Dermis microvascular lymphatic vessel endothelial cell (primary cell): Measurements from ENCODE around the gene TNIK. TPM values are rescaled to one million over a fixed set of nuclear protein-coding genes. Genes with fewer than 3 reads are reported as not detected.
A peak's percentile ranks its signal among the peaks of the same experiment; 100 is the strongest.

Source experiments
- DNase-seq, 2 donors: peaks; one replicate each; pipeline versions ENCODE4 v3.0.0 to v3.0.0-alpha.2; 2010; ENCODE audit warnings: low read depth in 2 of 2
- total RNA-seq: library from RNA; depleted of rRNA; stranded (reverse); fragments of >200 nt; gene quantifications from 2 replicates; pipeline ENCODE4 v1.2.1, GENCODE V29; 2014

Gene TNIK
- total RNA-seq, 1 donor from 2014 or later, result 18.9 TPM

DNA sequence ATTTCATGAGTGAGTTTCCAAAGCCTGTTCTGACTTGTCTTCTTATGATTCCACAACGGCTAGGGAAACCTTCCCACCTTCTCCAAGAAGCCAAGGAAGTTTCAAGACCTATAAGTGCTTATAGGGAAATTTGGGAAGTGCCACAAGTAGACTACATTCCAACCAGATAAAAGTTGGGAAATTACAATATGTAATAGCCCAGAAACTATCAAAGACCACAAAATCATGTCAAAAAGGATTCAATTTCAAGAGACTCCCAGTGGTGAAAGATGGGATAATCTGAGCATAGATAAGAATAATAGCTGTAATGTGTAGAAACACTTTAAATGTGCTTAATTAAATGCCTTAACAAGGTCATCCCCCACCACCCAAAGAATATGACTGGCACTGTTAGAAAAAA is 264.5 kb downstream of the TNIK start:
- no peak for DNase-seq

DNA sequence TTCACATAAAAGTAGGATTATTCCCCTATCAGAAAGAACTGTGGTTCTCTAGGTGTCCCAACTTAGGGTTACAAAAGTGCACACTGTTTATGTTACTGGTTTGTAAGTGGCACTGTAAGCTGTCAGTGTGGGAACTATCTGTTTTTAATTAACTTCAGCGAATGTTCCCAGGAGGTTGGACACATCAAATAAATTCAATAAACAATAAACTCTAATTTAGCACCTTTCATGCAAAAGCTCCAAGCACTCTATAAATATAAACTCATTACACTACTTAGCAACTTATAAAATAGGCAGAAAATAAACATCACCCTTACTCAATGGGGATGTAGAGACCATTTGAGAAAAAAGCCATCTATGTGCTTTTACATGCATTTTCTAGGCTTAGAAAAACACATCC is 265.2 kb downstream of the TNIK start:
- no peak for DNase-seq

DNA sequence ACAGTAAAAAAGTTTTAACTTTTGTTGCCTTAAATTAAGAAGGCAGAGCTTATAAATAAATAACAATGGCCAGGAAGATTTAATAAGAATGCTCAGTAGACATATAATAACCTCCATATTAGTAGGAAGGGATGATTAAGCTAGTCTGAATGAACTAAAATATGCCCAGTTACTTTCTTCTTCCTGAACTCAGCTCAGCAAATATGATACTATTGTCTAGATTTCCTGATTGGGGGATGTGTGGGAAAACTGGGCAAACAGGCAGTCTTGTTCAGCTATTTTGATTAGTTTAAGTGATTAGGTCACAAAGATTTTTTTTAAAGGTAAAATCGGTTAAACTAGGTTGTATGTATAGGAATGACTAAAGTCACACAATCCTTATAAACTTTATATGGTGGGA is 266.5 kb downstream of the TNIK start:
- peak; percentile 76 to 95 for DNase-seq

DNA sequence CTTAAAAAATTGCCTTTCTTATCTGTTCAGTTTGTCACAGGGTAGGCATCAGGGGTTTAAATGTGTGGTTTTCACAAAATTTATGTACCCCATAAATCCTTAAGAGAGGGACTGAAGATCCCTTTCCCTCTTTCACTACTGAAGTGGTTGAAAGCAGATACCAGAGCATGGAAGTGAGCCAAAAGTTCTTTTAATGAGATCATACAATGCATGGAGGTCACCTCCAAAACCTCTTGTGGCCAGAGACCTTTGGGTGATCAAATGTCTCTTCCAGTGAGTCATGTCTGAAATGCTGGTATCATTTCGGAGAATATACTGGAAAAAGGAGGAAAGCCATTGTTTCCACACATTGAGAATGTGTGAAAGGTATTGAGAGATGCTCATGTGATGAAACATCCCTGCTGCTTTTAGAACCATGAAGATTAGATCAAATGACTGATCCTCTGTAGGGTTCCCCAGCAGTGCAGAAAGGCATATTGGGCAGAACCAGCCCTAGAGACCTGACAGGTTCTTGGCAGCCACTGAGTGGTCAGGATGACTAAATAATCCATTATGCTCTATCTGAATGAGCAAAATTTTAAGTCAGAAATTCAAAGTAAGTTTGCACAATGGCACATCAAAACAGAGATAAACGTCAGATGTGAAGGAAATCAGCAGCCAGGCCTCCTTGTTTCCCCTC is 267.9 kb downstream of the TNIK start:
- DNase-seq, result peak; percentile 43 to 94

DNA sequence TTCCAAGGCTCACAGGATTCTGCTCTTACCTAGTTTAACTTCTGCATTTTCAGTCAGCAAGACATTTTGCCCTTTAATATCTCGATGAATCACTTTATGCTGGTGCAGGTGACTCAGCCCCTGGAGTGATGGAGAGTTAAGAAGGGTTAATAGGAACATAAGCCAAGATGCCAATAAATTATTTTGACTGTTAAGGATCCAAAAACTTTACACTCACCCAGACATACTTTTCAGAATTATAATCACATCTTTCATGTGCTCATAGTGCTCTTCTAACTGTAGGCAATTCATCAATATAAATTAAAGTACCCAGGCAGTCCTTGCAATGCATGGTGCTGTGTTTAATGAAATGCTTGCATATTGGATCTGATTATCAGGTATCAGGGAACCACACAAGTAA is 269.5 kb downstream of the TNIK start:
- DNase-seq, result peak in 1 of 2 donors; percentile 63

DNA sequence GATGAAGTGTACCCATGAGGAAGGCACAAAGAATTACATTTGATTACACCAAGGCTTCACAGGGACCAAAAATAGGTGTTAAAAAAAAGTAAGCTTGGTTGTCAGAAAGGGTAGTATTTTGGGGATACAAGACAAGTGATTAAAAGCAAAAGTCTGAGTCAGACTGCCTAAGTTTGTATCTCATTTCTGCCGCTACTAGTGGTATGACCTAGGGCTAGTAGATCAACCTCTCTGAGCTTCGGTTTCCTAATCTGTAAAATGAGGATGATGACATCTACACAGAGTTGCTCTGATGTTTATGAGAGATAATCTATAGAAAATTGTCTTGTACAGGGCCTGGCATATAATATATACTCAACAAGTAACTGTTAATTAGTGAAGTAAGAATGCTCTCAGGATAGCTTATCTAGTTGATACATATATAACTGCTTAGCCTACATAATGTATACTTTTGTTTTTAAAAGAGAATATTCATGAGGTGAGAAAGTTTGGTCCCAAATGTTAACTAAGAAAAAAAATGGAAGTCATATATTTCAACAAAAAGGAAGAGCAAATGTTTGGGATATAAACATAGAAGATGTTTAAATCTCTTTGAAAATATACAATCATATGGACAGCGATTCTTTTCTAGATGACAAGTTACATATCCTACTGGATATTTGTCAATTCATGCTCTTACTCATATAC is 270.7 kb downstream of the TNIK start:
- DNase-seq, result no peak

DNA sequence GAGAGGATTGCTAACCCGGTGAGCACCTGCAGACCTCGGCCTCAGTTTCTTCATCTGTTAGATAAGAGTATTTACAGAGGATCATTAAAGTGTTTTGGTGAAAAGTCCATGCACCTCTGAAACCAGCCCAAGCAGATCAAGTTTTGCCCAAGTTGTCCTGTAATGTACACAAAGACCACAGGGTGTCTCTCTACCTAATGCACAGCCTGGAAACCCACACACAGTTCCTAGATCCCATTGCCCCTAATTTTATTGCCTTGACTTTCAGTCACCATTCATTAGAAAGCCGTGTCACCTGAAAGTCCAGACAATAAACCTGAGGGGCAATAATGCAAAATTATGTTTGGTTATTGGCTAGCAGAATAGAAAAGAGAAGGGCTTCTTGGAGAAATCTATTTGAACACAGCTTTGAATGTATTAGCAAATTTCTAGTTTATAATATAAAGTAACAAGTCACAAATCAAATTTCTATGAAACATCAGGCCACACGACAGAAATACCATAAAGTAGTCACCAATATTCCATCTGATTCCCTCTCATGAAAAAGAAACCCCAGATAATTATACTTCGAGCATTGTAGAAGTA is 272.4 kb downstream of the TNIK start:
- DNase-seq, result peak; percentile 59 to 69

DNA sequence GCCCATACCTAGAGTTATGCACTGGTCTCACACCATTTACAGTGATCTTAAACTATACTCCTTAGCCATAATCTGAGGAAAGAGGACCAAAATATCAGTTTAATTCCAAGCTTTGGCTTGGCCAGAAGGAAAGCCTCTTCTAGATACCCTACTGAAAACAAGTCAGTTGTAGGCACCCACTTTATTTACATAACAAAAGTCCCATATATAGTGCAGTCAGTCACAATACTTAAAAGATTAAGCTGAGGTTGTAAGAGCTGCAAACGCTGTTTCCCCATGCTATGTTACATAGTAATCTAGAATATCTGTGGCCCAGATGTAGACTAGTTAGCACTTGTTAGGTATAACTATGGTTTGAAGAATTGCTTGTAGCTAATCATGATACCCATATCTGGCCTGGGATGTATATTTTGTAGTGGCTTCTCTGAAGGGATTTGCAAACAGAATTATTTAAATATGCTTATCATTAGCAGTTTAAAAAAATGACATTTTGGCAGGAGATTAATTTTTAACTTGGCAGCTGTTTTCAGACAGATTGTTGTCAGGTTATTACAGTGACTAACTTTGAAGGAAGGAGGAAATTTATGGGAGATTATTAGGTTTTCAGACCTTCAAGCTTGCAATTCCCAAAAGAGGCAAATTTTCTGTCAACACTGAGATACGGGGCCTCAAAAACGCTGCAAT is 273.2 kb downstream of the TNIK start:
- no peak for DNase-seq

DNA sequence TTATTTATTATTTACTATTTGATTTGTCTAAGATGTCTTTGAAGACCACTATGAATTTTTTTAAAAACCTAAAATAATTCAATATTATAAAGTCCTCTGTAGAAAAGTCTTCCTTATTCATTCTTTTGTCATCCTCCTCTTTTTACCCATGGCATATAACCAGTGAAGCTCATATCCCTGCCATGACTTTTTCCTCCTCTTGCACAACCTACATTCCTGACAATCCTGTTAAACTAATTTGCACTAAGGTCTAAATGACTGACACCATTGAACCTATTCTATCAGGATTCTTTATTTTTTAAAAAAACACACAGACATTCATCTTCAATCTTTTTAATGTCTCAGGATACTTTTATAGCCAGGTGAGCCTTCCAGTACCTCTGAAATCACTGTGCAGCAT is 273.8 kb downstream of the TNIK start:
- no peak for DNase-seq

DNA sequence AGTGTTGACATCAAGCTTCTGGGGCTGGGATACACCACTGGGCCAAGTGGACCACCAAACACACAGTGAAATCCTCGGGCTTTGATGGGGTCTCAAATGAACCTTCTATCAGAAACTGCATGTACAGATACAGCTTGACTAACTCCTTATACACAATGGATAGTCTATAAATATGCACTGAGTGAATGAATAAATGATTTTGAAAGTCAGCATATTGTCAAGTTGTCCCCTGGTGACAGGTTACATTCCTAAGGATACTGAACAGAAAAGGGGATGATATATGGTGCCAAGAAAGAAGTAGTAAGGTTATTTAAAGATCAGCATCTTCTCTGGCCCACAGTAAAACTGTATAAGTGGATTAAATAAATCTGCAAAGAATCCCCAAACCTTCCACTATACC is 274.2 kb downstream of the TNIK start:
- no peak for DNase-seq

DNA sequence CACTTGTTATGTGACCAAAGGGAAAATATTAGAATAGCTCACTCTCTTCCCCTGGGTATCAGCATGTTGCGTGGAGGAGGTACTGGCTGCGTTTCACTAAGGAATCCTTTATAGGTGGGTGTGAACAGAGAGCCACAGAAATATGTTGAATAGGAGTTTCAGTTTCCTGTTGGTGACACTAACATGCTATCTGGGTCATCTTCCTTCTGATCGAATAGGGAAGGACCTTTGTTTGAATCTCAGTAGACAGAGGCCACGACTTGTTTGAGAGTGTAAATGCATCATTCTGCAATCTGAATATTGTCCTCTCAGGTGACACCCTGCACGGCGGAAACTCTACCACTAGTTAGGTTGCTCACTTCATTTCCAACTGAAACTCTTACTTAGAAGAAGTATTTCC is 275.8 kb downstream of the TNIK start:
- no peak for DNase-seq

DNA sequence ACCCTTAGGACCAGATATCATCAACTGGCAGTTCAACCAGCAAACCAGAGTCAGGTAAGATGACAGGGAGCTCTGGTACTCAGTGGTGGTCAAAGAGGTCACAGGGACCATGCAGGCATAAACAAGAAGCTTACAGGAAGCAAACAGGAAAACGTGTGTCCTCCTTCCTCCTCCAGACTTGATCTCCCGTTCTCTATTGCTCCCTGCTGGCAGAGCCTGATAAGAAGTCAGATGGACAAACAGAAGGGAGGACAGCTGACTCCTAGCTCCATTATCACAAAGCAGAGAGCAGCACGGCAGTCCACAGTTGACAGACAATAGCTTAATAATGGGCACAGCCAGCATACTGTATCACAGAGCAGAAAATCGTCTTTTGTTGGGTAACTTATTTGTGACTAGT is 277.2 kb downstream of the TNIK start:
- peak in 1 of 2 donors; percentile 27 for DNase-seq

DNA sequence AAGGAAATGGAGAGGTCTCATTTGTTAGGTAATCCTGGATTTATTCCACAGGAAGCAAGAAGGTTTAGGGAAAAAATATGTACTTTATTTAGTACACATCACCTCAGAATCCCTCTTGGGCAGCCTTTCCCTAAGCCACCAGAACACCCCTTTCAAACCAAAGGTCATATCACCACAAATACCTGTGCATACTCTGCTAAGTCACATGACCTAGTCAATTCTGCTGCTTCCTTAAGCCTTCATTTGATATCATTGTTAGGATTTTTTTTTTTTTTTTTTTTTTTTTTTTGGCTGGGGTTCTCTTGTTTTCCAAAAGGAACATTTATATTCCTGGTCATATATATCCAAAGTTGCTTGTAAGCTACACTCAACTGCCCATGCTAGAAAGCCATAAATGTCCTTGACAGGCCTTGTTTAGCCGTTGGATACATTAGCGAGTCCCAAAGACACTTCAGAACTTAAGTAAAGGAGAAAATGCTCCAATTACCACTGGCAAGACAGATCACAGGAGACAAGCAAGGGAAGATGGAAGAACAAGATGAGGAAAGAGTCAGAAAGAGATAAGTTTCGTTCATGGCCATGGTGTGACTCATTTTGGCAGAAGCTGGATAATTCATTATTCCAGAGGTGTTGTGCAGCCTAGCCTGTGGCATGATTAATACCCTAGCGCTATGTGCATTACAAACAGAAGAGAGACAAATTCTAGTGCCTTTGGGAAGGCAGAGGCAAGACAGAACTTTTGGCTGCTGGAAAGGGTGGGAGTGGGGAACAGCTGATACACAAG is 278.1 kb downstream of the TNIK start:
- DNase-seq, result peak in 1 of 2 donors; percentile 17

DNA sequence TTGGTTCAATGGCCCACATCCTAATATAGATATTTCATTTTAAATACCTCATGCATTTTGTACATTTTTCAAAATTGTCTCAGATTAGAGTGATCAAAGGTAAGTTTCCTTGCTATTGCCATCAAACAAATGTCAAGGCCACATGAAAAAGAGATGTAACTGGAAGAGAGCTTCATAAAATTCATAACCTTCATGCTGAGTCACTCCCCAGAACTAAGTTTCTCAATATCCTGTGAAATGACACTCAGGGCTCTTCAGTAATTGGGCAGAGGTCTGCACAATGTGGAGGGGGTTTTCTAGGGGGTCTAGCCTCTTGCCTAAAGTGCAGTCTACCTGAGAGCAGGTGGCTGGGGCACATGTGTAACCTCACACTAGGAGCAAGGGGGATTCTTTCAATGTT is 281.5 kb downstream of the TNIK start:
- no peak for DNase-seq

DNA sequence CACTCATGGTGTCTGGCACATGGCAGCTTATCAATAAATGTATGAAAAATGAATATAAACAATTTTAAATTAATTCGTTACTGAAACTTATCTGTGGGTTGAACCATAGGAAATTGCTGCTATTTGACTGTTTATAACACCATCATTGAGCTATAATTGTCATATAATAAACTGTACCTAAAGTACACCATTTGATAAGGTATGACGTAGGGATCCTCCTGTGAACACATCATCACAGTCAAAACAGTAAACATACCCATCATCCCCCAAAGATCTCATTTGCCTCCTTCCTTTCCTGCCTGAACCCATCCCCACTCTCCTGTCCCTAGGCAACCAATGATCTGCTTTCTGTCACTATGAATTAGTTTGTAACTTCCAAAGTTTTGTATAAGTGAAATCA is 282.7 kb downstream of the TNIK start:
- DNase-seq, result no peak

DNA sequence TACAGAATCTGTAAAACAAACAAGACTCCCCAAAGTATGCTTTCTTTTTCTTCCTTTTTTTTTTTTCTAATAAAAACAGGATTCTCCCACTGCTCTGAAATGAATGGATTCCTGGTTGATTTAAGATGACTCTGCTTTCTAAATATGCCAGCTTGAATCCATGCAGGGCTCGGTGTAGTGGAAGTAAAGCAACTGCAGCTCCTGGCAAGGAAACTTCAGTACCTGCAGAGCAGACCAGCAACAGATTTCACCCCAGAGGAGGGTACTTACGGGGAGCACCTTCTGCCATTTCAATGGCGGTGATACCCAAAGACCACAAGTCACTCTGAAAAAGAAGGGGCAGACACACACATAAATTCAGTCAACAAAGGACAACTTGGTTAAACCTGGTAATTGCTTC is 283.1 kb downstream of the TNIK start:
- DNase-seq, result no peak

DNA sequence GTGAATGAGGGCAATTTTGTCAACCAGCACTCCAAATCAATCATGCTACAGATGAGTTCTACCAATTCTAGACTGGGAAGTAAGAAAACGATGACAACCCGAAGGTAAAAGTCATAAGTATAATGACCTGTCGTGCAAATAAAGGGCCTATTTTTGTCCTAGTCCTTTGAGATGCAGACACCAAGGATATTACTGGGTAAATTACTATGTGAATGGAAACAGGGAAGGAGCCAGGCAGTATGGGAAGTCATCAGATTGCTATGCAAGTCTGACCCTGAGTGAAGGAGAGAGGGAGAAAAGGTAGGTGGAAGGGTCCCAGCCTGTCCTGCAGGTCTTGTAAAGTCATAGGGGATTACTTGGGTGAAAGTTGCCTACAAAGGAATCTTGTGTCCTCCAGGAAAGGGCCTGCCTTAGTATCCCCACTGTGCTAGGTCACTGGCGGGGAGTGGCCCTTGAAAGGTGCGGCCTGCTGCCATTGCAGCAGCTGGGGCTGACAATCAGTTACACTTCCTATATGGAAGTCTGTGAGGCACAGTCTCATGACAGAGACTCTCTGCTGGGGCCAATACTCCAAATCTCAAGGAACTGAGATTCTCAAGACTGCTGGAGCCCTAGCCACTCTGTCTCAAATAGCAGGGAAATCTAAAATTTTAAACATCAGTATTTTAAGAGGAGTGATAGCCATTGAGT is 283.8 kb downstream of the TNIK start:
- DNase-seq, result no peak

DNA sequence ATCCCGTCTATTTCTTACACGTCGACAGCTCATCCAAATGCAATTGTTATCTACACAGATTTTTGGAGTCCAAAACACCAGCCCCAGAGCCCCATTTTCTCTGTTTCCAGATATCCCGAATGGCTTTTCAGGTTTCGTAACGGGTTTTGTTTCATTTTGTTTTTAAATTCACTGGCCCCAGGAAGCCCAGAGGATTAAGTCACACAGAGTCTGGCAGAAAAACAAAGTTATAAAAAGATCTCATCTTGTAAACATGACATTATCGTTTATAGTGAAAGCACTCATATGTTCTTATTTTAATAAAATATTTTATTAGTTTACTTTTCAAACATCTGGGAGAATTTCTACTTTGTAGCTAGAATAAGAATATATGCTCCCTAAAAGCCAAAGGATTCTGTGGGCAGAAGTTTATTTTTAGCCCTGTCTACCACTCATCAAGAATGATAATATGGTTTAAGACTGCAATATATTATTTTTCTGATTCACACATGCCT is 284.4 kb downstream of the TNIK start:
- DNase-seq, result no peak

DNA sequence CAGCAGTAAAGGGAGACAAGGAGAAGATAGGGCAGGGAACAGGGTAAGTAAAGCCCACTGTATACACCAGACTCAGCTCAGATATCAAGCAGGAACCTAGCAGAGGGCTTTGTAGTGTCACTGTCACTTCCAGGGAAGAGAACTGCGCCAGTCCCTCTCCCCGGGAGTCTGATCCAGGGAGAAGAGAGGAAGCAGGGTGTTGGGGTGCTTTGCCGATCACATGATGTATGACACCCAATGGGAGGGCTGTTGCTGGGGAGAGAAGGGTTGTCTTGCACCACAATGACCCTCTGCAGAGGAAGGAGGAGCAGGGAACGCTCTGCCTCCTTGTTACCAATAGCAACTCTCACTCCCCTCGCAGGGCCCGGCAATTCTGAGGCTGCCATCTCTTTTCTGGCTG is 286.5 kb downstream of the TNIK start:
- no peak for DNase-seq

DNA sequence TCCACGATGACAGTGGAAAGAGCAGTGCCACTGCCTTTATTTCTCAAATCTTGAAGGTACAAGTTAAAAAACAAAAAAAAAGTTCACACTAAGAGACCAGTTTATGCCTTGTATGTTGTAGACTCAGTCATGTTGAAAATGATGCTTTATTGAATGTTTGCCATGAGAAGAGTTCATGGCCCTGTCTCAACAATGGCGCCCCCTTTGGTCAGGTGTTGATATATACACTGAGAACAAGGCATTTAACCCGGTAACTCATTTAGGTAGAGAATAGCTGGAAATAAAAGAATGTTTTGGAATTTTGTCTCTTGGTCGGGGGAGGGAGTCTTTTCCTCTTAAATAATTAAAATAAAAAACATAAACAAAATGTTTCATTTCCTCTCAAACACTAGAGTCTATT is 288.1 kb downstream of the TNIK start:
- DNase-seq, result no peak

DNA sequence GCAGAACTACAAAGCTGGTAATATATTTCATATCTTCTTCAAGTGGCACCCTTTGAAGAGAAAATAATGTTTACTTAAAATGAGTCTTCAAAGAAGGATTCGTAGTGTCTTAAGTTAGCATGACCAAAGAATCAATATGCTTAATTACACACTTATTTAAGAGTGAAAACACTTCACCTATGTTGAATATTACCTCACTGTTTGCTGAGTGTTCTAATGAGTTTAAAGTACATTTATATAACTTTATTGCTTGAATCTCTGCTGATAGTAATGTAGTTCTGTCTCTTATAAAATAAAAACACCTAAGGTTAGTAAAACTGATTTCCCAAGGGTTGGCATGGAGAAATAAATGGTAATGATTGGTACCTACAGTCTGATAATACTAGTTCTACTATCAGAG is 290.3 kb downstream of the TNIK start:
- no peak for DNase-seq
